Kidney epithelial cell (primary cell): Measurements from ENCODE around the gene ZBTB18. TPM values are rescaled to one million over a fixed set of nuclear protein-coding genes. Genes with fewer than 3 reads are reported as not detected.
"Not testable (repeated sequence)": the region's sequence is repeated elsewhere in the genome, so short reads cannot be mapped to it uniquely, and the experiment has no call there.

Source experiments
- DNase-seq: peaks from one replicate; pipeline ENCODE4 v3.0.0-alpha.2; 2010; ENCODE audit warnings: low read depth
- H3K27me3 ChIP-seq: 2 replicates; pipeline ENCODE4 v1.6.0; 2011; ENCODE audit warnings: low read length; ENCODE audit not compliant: control insufficient read depth, insufficient read depth
- H3K36me3 ChIP-seq: 2 replicates; pipeline ENCODE4 v1.5.1; 2011; ENCODE audit warnings: low read length; ENCODE audit not compliant: control insufficient read depth, insufficient read depth
- H3K4me3 ChIP-seq: 2 replicates; pipeline ENCODE4 v1.5.1; 2011; ENCODE audit warnings: low read depth, mild to moderate bottlenecking, control low read depth, low read length
- CTCF ChIP-seq: IDR thresholded peaks from 2 replicates; pipeline ENCODE4 v1.5.1; 2011; ENCODE audit warnings: mild to moderate bottlenecking, moderate library complexity, low read length, control low read depth, inconsistent platforms; ENCODE audit not compliant: insufficient read depth, poor library complexity, severe bottlenecking
- total RNA-seq: library from RNA; depleted of rRNA; stranded (reverse); fragments of >200 nt; gene quantifications from 2 replicates; pipeline ENCODE4 v1.2.3, GENCODE V29; 2015

Gene ZBTB18
- total RNA-seq, 1 donor from 2014 or later = 8.7 TPM

- no peak overlapping the region for H3K4me3 ChIP-seq
- no peaks in the 10 kb centered on the region for H3K27me3 ChIP-seq
- no peak for TF ChIP-seq CTCF
- no peaks in the 10 kb centered on the region for H3K36me3 ChIP-seq
- DNase-seq = no peak
These were observed 40.4 kb upstream of the ZBTB18 start for GRCh38 chr1:244010703-244011123.

- no peaks in the 10 kb centered on the region for H3K36me3 ChIP-seq
- TF ChIP-seq CTCF = no peak
- H3K27me3 ChIP-seq = no peaks in the 10 kb centered on the region
- no peak overlapping the region for H3K4me3 ChIP-seq
- no peak for DNase-seq
These were observed 39.8 kb upstream of the ZBTB18 start for GRCh38 chr1:244011271-244011670.

GRCh38 chr1:244011786-244012185, 39.3 kb upstream of the ZBTB18 start:
- Histone ChIP-seq H3K27me3 (no peaks in the 10 kb centered on the region), H3K36me3 (no peaks in the 10 kb centered on the region), H3K4me3 (no peak overlapping the region)
- no peak for TF ChIP-seq CTCF
- DNase-seq = no peak

GRCh38 chr1:244012202-244012601, 38.9 kb upstream of the ZBTB18 start:
- TF ChIP-seq CTCF = no peak
- DNase-seq = peak; percentile 14
- Histone ChIP-seq H3K36me3 (no peaks in the 10 kb centered on the region), H3K27me3 (no peaks in the 10 kb centered on the region), H3K4me3 (no peak overlapping the region)

GRCh38 chr1:244013100-244013499, 38.0 kb upstream of the ZBTB18 start:
- DNase-seq = no peak
- no peak overlapping the region for H3K4me3 ChIP-seq
- no peaks in the 10 kb centered on the region for H3K36me3 ChIP-seq
- H3K27me3 ChIP-seq = no peaks in the 10 kb centered on the region
- no peak for TF ChIP-seq CTCF

GRCh38 chr1:244014862-244015261, 36.2 kb upstream of the ZBTB18 start:
- not testable (repeated sequence) for H3K4me3 ChIP-seq, H3K36me3 ChIP-seq, DNase-seq, H3K27me3 ChIP-seq
